Transverse colon (tissue), 4 donors: ENCODE measurements around the gene LYG2. TPM values are rescaled to one million over a fixed set of nuclear protein-coding genes. Genes with fewer than 3 reads are reported as not detected.
"Not testable (repeated sequence)": the region's sequence is repeated elsewhere in the genome, so short reads cannot be mapped to it uniquely, and the experiment has no call there.

Experiments
- DNase-seq: peaks from one replicate; pipeline ENCODE4 v3.0.0-alpha.2; 2019
- H3K27ac ChIP-seq, 4 donors: fragments of 200-600 bp; sonication (generic); 2 replicates each; pipeline ENCODE4 v1.5.1; 2016 to 2018; ENCODE audit warnings: inconsistent platforms in 4 of 4
- H3K27me3 ChIP-seq: fragments of 200-600 bp; sonication (generic); 2 replicates; pipeline ENCODE4 v1.5.1; 2017; ENCODE audit warnings: inconsistent platforms
- H3K36me3 ChIP-seq, 4 donors: fragments of 200-600 bp; sonication (generic); 2 replicates each; pipeline ENCODE4 v1.5.1; 2017 to 2019; ENCODE audit warnings: inconsistent platforms in 4 of 4
- H3K4me1 ChIP-seq, 4 donors: fragments of 200-600 bp; sonication (generic); 2 replicates each; pipeline ENCODE4 v1.5.1; 2017 to 2020; ENCODE audit warnings: inconsistent platforms in 4 of 4
- H3K4me3 ChIP-seq, 4 donors: fragments of 200-600 bp; sonication (generic); 1 replicate in 1 of 4; 2 replicates in 3 of 4; pipeline versions ENCODE4 v1.5.1 to v1.6.1; 2017 to 2019; ENCODE audit warnings: inconsistent platforms in 4 of 4
- H3K9me3 ChIP-seq, 2 donors: fragments of 200-600 bp; sonication (generic); 2 replicates each; pipeline ENCODE4 v1.5.1; 2017 to 2019; ENCODE audit warnings: inconsistent platforms in 2 of 2
- CTCF ChIP-seq, 5 experiments: fragments of 200-600 bp in 3 of 5; fragments of 450-650 bp in 2 of 5; sonication (generic) in 3 of 5; IDR thresholded peaks; 1 replicate in 2 of 5; 2 replicates in 3 of 5; pipeline ENCODE4 v1.5.1; 2016 to 2017; ENCODE audit warnings: antibody characterized with exemption in 5 of 5, inconsistent platforms in 3 of 5, mild to moderate bottlenecking in 2 of 5, moderate library complexity in 1 of 5
- EP300 ChIP-seq: sonication (generic); formaldehyde crosslinking; IDR thresholded peaks from one replicate; pipeline ENCODE4 v1.6.1; 2017; ENCODE audit warnings: antibody characterized with exemption, low read depth
- POLR2A ChIP-seq: fragments of 450-650 bp; IDR thresholded peaks from one replicate; pipeline ENCODE4 v1.6.1; 2016; ENCODE audit warnings: antibody characterized with exemption, mild to moderate bottlenecking, moderate library complexity
- POLR2AphosphoS5 ChIP-seq, 3 donors: sonication (generic); formaldehyde crosslinking; IDR thresholded peaks; one replicate each; pipeline ENCODE4 v1.6.1; 2016; ENCODE audit warnings: antibody characterized with exemption in 3 of 3
- WGBS, 2 donors: methylation state at CpG; one replicate each; pipeline ENCODE4 v1.1.5; 2018; ENCODE audit warnings: low coverage in 1 of 2; 5-methylcytosine and 5-hydroxymethylcytosine counted together
- in situ Hi-C, 4 donors: fragments of 200-750 bp; cut with MboI; loops; one replicate each; pipeline versions ENCODE4 v1.15.0 to v1.15.1; 2017; ENCODE audit warnings: low sequenced_read_pairs in 3 of 4, low pct_ligation_motif_present in 1 of 4, low pct_unique_long_range_greater_than_20kb in 1 of 4
- intact Hi-C: fragments of 100-400 bp; cut with DNase I; formaldehyde crosslinking; loops from one replicate; pipeline ENCODE4 v1.15.1; 2023; ENCODE audit warnings: low total_unique reads
- small RNA-seq, 4 donors: library from RNA; depleted of rRNA; stranded (forward); fragments of <200 nt; gene quantifications; one replicate each; pipeline ENCODE3, GENCODE V24; 2016
- total RNA-seq, 4 donors: library from RNA; depleted of rRNA; stranded (reverse); fragments of >200 nt; gene quantifications; one replicate each; pipeline ENCODE4 v1.1.0, GENCODE V29; 2016

LYG2 gene
- total RNA-seq, 4 donors from 2014 or later: not detected

- Histone ChIP-seq H3K9me3 (no peaks in the 10 kb centered on the region), H3K4me1 (no peaks in the 10 kb centered on the region), H3K36me3 (peaks cover 0 to 17% (median 5%) of the 10 kb centered on the region in 4 donors), H3K27ac (no peak overlapping the region), H3K4me3 (no peak overlapping the region), H3K27me3 (no peaks in the 10 kb centered on the region)
- in situ Hi-C loops: no loop called here
- no peak for DNase-seq
- intact Hi-C loops: no loop called here
- WGBS, 2 donors: 80 to 81% methylated on average over 6 to 7 of the region's 7 CpGs
- TF ChIP-seq POLR2AphosphoS5 (IDR thresholded peaks at IDR 0.05) (no peak), CTCF (IDR thresholded peaks at IDR 0.05) (no peak)
Observed at GRCh38 chr2:99200076-99200800, 55.2 kb downstream of the LYG2 start.

- Histone ChIP-seq H3K9me3 (no peaks in the 10 kb centered on the region), H3K4me1 (no peaks in the 10 kb centered on the region), H3K27ac (no peak overlapping the region), H3K4me3 (no peak overlapping the region), H3K36me3 (peaks cover 0 to 24% (median 9%) of the 10 kb centered on the region in 4 donors), H3K27me3 (no peaks in the 10 kb centered on the region)
- DNase-seq: peak; percentile 34
- 62 to 65% methylated on average over 3 to 6 of the region's 6 CpGs for WGBS, 2 donors
- TF ChIP-seq EP300: no peak
- TF ChIP-seq CTCF (IDR thresholded peaks at IDR 0.05): no peak
- TF ChIP-seq POLR2A: no peak
- TF ChIP-seq POLR2AphosphoS5 (IDR thresholded peaks at IDR 0.05): no peak
- intact Hi-C loops (no loop called here), in situ Hi-C loops (loop anchor here (25.0 kb wide), 2 partner anchors 139 to 289 kb away; partner anchors contain the start of genes REV1 (in 3 of the 4), EIF5B (in 2 of the 4) and TXNDC9 (in 2 of the 4))
Observed at GRCh38 chr2:99198103-99198841, 57.2 kb downstream of the LYG2 start.

GRCh38 chr2:99192364-99192763 lies 63.1 kb downstream of the LYG2 start:
- H3K4me1 ChIP-seq, H3K9me3 ChIP-seq, intact Hi-C loops, H3K4me3 ChIP-seq, H3K27ac ChIP-seq, DNase-seq, H3K27me3 ChIP-seq: not testable (repeated sequence)
- in situ Hi-C loops: loop anchor here (25.0 kb wide), 2 partner anchors 145 to 295 kb away; partner anchors contain the start of genes REV1 (in 3 of the 4), EIF5B (in 2 of the 4) and TXNDC9 (in 2 of the 4)
- 97 to 100% methylated on average over 4 of the region's 4 CpGs for WGBS, 2 donors
- H3K36me3 ChIP-seq: peaks cover 0 to 51% (median 22%) of the 10 kb centered on the region in 4 donors

Small RNA genes within 50 kb of the gene (small RNA-seq; reads per million reads assigned to genes)
- gene AC092587.1: 0 reads per million in 4 donors

Other genes starting within 250 kb of the LYG2 start
- 1 to 10 TPM in 2 of 4 donors, under 1 TPM in 1, not detected in 1; 0.82 to 3.7 (median 1.8) TPM for gene C2orf15, start 114.0 kb downstream of the LYG2 start, total RNA-seq
- gene TSGA10, start 100.7 kb downstream of the LYG2 start, total RNA-seq: 10 to 100 TPM in 3 of 4 donors, 1 to 10 TPM in 1; 7.5 to 18.5 (median 13.6) TPM
- 10 to 100 TPM in 1 of 4 donors, 1 to 10 TPM in 2, not detected in 1; 6.0 to 19.9 (median 7.8) TPM for gene LIPT1, start 100.7 kb downstream of the LYG2 start, total RNA-seq
- 10 to 100 TPM in 3 of 4 donors, 1 to 10 TPM in 1; 5.0 to 30.6 (median 24.0) TPM for gene MITD1, start 74.6 kb downstream of the LYG2 start, total RNA-seq
- 10 to 100 TPM; 12.5 to 23.0 (median 17.6) TPM for gene MRPL30, start 74.5 kb downstream of the LYG2 start, total RNA-seq
- 1 to 10 TPM in 1 of 4 donors, not detected in 3; 1.5 TPM for gene LYG1, start 45.5 kb upstream of the LYG2 start, total RNA-seq
- 10 to 100 TPM; 11.3 to 41.5 (median 33.2) TPM for gene TXNDC9, start 80.7 kb upstream of the LYG2 start, total RNA-seq
- gene EIF5B, start 81.7 kb upstream of the LYG2 start, total RNA-seq: 10 to 100 TPM; 13.1 to 32.6 (median 20.6) TPM
- 100 to 1,000 TPM in 2 of 4 donors, 10 to 100 TPM in 2; 23.2 to 199 (median 73.5) TPM for gene REV1, start 234.4 kb upstream of the LYG2 start, total RNA-seq